DND-41 (cell line): Measurements from ENCODE around the gene TEX30.
A peak's percentile ranks its signal among the peaks of the same experiment; 100 is the strongest.

Experiments used
- EZH2 ChIP-seq: IDR thresholded peaks from 3 replicates; pipeline ENCODE4 v1.6.1; 2012; ENCODE audit warnings: borderline replicate concordance, low read depth, mild to moderate bottlenecking, moderate library complexity, low read length, inconsistent platforms; ENCODE audit not compliant: severe bottlenecking
- TF ChIP-seq, protein P1 (sequence below): IDR thresholded peaks from 2 replicates; pipeline ENCODE4 v1.5.1; 2012; ENCODE audit warnings: borderline replicate concordance, low read length, moderate library complexity, mild to moderate bottlenecking; ENCODE audit not compliant: poor library complexity, severe bottlenecking; ENCODE audit errors: extremely low read depth

DNA sequence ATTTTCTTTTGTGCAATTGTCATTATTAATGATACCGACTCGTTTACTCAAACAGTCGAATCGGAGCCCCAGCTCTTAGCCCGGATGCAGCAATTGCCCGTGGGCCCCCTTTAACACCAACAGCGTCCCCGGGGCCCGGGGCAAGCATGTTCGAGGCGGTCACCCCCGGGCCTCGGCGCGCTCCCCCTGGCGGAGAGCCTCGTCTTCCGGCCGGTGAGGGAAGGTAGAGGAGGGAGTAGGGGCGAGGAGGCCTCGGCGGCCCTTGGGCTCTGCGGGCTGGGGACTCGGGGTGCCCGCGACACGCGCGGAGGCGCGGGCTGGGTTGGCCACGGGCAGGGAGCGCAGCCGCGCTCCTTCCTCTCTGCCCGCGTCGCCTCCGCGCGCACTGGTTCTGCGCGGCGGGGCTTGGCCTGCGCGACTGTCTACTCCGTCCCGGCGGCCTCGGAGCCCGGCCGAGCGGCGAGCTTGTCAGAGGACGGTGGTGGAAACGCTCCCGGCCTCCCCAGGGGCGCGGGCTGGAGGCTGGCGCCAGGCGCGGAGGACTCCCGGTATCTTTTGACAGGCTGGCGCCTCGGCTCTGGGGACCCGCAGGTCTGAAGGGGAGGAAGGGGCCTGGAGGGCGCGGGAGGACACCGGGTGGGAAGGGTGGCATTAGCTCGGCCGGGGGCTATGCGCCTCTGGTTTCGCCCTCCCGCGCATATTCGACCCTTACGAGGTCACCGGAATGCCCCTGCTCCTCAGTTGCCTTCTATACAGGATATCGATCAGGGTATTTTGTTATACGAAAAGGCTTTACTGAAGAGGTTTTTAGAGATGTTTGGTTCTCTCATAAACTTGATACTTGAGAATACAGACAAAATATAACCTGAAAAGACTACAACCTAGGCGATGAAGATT lies 26.8 kb upstream of the TEX30 start:
- no peak for TF ChIP-seq EZH2
- TF ChIP-seq, protein P1, sequence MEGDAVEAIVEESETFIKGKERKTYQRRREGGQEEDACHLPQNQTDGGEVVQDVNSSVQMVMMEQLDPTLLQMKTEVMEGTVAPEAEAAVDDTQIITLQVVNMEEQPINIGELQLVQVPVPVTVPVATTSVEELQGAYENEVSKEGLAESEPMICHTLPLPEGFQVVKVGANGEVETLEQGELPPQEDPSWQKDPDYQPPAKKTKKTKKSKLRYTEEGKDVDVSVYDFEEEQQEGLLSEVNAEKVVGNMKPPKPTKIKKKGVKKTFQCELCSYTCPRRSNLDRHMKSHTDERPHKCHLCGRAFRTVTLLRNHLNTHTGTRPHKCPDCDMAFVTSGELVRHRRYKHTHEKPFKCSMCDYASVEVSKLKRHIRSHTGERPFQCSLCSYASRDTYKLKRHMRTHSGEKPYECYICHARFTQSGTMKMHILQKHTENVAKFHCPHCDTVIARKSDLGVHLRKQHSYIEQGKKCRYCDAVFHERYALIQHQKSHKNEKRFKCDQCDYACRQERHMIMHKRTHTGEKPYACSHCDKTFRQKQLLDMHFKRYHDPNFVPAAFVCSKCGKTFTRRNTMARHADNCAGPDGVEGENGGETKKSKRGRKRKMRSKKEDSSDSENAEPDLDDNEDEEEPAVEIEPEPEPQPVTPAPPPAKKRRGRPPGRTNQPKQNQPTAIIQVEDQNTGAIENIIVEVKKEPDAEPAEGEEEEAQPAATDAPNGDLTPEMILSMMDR: peak; percentile 83
